HepG2 (cell line): ENCODE results near the gene SPAG6. TPM values are rescaled to one million over a fixed set of nuclear protein-coding genes. Genes with fewer than 3 reads are reported as not detected.

Experiments
- ATAC-seq: fragments of 200-7000 bp; cut with Tn5 transposase; 3 replicates; pipeline ENCODE4 v1.9.1; 2020; ENCODE audit warnings: mild to moderate bottlenecking, moderate library complexity
- BruUV-seq: library from RNA; stranded (reverse); fragments of 400-500 nt; replicated peaks from 2 replicates; lab custom pipeline; 2021; lab: Mats Ljungman, UMichigan
- CTCF ChIA-PET: fragments of 300-600 bp; formaldehyde crosslinking; extraction: SDS; loops from one replicate; lab custom pipeline; 2021; ENCODE audit warnings: low total read pairs, inconsistent platforms, low intra/inter-chr PET ratio; lab: Yijun Ruan, JAX
- POLR2A ChIA-PET: fragments of 350-600 bp; sonication (Branson Sonifier 250); formaldehyde crosslinking; loops from one replicate; lab custom pipeline; 2020; ENCODE audit warnings: antibody characterized with exemption, inconsistent platforms; lab: Yijun Ruan, JAX
- DNase-seq: peaks from one replicate; pipeline ENCODE4 v3.0.0-alpha.2; 2015; ENCODE audit warnings: low spot score
- FAIRE-seq: peaks from 3 replicates; lab custom pipeline; 2011; peaks lifted over from hg19 to GRCh38; lab: Jason Lieb, UNC
- H2AFZ ChIP-seq: one replicate; pipeline ENCODE4 v1.6.1; 2011; ENCODE audit warnings: low read length, inconsistent platforms
- H3K27ac ChIP-seq: fragments of 300-600 bp; 3 replicates; pipeline ENCODE4 v1.8.0; 2011; ENCODE audit warnings: mixed run types, mild to moderate bottlenecking, mixed read lengths, low read length, inconsistent platforms; ENCODE audit not compliant: insufficient read depth; ENCODE audit errors: extremely low read length
- H3K27me3 ChIP-seq, 2 experiments: fragments of 200-600 bp in 1 of 2; 2 replicates in 1 of 2; 3 replicates in 1 of 2; pipeline versions ENCODE4 v1.6.0 to v1.8.0; 2011; ENCODE audit warnings: low read length in 2 of 2, mild to moderate bottlenecking in 2 of 2, moderate library complexity in 2 of 2, inconsistent platforms in 1 of 2; ENCODE audit not compliant: insufficient read depth in 2 of 2, control insufficient read depth in 1 of 2
- H3K36me3 ChIP-seq, 2 experiments: fragments of 200-600 bp in 1 of 2; replicated peaks in 1 of 2; 2 replicates in 1 of 2; 3 replicates in 1 of 2; pipeline versions ENCODE4 v1.5.1 to v1.8.0; 2011; ENCODE audit warnings: low read length in 2 of 2, inconsistent platforms in 1 of 2; ENCODE audit not compliant: insufficient read depth in 2 of 2, control insufficient read depth in 1 of 2
- H3K4me1 ChIP-seq: 2 replicates; pipeline ENCODE4 v1.5.1; 2012; ENCODE audit warnings: low read length, inconsistent platforms; ENCODE audit not compliant: insufficient read depth
- H3K4me2 ChIP-seq: 2 replicates; pipeline ENCODE4 v1.6.0; 2011; ENCODE audit warnings: low read depth, low read length, inconsistent platforms
- H3K4me3 ChIP-seq, 3 experiments: fragments of 200-600 bp in 1 of 3; sonication (generic), shearing (Covaris generic) in 1 of 3; replicated peaks in 1 of 3; 2 replicates each; pipeline ENCODE4 v1.5.1; 2011 to 2016; ENCODE audit warnings: low read length in 3 of 3, inconsistent platforms in 2 of 3, low read depth in 2 of 3, mild to moderate bottlenecking in 2 of 3, control low read depth in 1 of 3, mixed read lengths in 1 of 3; ENCODE audit not compliant: insufficient read depth in 1 of 3
- H3K79me2 ChIP-seq: one replicate; pipeline ENCODE4 v1.6.1; 2011; ENCODE audit warnings: low read length, inconsistent platforms; ENCODE audit not compliant: insufficient read depth
- H3K9ac ChIP-seq: 2 replicates; pipeline ENCODE4 v1.6.0; 2011; ENCODE audit warnings: mild to moderate bottlenecking, low read depth, low read length, inconsistent platforms; ENCODE audit not compliant: insufficient read depth
- H3K9me3 ChIP-seq: 2 replicates; pipeline ENCODE4 v1.5.1; 2012; ENCODE audit warnings: mild to moderate bottlenecking, low read length
- H4K20me1 ChIP-seq: 2 replicates; pipeline ENCODE4 v1.6.0; 2011; ENCODE audit warnings: inconsistent platforms, mild to moderate bottlenecking, low read length, moderate library complexity; ENCODE audit not compliant: insufficient read depth
- HDAC6 ChIP-seq: fragments of 200-600 bp; sonication (generic); IDR thresholded peaks from 2 replicates; pipeline ENCODE4 v1.7.0; 2017; ENCODE audit warnings: mild to moderate bottlenecking, antibody characterized with exemption, low read length, low read depth
- HOXA3 ChIP-seq: sonication (generic); formaldehyde crosslinking; IDR thresholded peaks from 2 replicates; pipeline ENCODE4 v1.5.0; 2020; ENCODE audit warnings: missing genetic modification reagents
- ISX ChIP-seq: sonication (generic); formaldehyde crosslinking; conservative IDR thresholded peaks from 2 replicates; pipeline ENCODE4 v1.5.0; 2020; ENCODE audit warnings: missing genetic modification reagents
- NFE2L2 ChIP-seq: fragments of 150-350 bp; IDR thresholded peaks from 2 replicates; pipeline ENCODE4 v1.6.1; 2014; ENCODE audit warnings: low read length
- PHF20 ChIP-seq: sonication (generic); formaldehyde crosslinking; IDR thresholded peaks from 2 replicates; pipeline ENCODE4 v1.5.0; 2020; ENCODE audit warnings: mild to moderate bottlenecking, missing genetic modification reagents
- SIN3B ChIP-seq: fragments of 150-350 bp; IDR thresholded peaks from 2 replicates; pipeline ENCODE4 v1.6.1; 2014; ENCODE audit warnings: low read length
- TBP ChIP-seq: sonication (generic); formaldehyde crosslinking; IDR thresholded peaks from 2 replicates; pipeline ENCODE4 v1.5.0; 2020; ENCODE audit warnings: missing genetic modification reagents
- THYN1 ChIP-seq: sonication (generic); formaldehyde crosslinking; IDR thresholded peaks from 2 replicates; pipeline ENCODE4 v1.8.1; 2023; ENCODE audit warnings: low read depth, mild to moderate bottlenecking, moderate library complexity, missing genetic modification reagents, borderline replicate concordance
- ZNF264 ChIP-seq: sonication (generic); formaldehyde crosslinking; IDR thresholded peaks from 2 replicates; pipeline ENCODE4 v1.4.0; 2020; ENCODE audit warnings: missing genetic modification reagents
- ZNF484 ChIP-seq: sonication (generic); formaldehyde crosslinking; IDR thresholded peaks from 2 replicates; pipeline ENCODE4 v1.5.1; 2020; ENCODE audit warnings: mild to moderate bottlenecking, low read depth, missing genetic modification reagents, borderline replicate concordance
- ZNF816 ChIP-seq: sonication (generic); formaldehyde crosslinking; IDR thresholded peaks from 2 replicates; pipeline ENCODE4 v1.8.0; 2022; ENCODE audit warnings: missing genetic modification reagents, mild to moderate bottlenecking, borderline replicate concordance
- ZNF841 ChIP-seq: sonication (generic); formaldehyde crosslinking; IDR thresholded peaks from 2 replicates; pipeline ENCODE4 v1.8.1; 2023; ENCODE audit warnings: missing genetic modification reagents, borderline replicate concordance
- WGBS: methylation state at CpG from one replicate; pipeline ENCODE4 v1.1.6; 2017; ENCODE audit warnings: low lambda C conversion rate; 5-methylcytosine and 5-hydroxymethylcytosine counted together
- in situ Hi-C: cut with HindIII; loops from 2 replicates; pipeline ENCODE4 v1.10.0; 2017; ENCODE audit warnings: low pct_unique_long_range_greater_than_20kb; ENCODE audit not compliant: extremely low pct_ligation_motif_present
- intact Hi-C: fragments of 100-400 bp; cut with micrococcal nuclease; formaldehyde crosslinking; loops from one replicate; pipeline ENCODE4 v1.10.0; 2022; ENCODE audit not compliant: unreplicated experiment
- polyA plus RNA-seq, 8 experiments: library from polyadenylated mRNA; depleted of rRNA in 3 of 8; stranded (reverse) in 7 of 8; unstranded in 1 of 8; fragments of >200 nt; fragmentation: Illumina TruSeq in 4 of 8; extraction: Trizol in 4 of 8; gene quantifications; 2 replicates each; pipeline versions ENCODE4 v1.2.1 to v1.2.3, GENCODE V29; 2011 to 2016; ENCODE audit warnings: low read depth in 4 of 8, missing spikeins in 1 of 8, mixed read lengths in 1 of 8; ENCODE audit not compliant: insufficient read depth in 1 of 8
- total RNA-seq, 5 experiments: library from RNA; depleted of rRNA; stranded (reverse); fragments of >200 nt; fragmentation: Illumina TruSeq; extraction: Trizol; gene quantifications; 2 replicates each; pipeline ENCODE4 v1.2.3, GENCODE V29; 2016; ENCODE audit warnings: low read depth in 1 of 5
- TF ChIP-seq, protein P1 (sequence below): sonication (generic); formaldehyde crosslinking; IDR thresholded peaks from 2 replicates; pipeline ENCODE4 v1.9.0; 2021; ENCODE audit warnings: missing genetic modification reagents, mild to moderate bottlenecking, borderline replicate concordance
- TF ChIP-seq, protein P2 (sequence below): sonication (generic); formaldehyde crosslinking; IDR thresholded peaks from 2 replicates; pipeline ENCODE4 v1.4.0; 2020; ENCODE audit warnings: mild to moderate bottlenecking, missing genetic modification reagents, borderline replicate concordance
- TF ChIP-seq, protein P3 (sequence below): sonication (generic); formaldehyde crosslinking; IDR thresholded peaks from 2 replicates; pipeline ENCODE4 v1.4.0; 2020; ENCODE audit warnings: missing genetic modification reagents
- TF ChIP-seq, protein P4 (sequence below): IDR thresholded peaks from 2 replicates; pipeline ENCODE4 v1.6.1; 2016; ENCODE audit warnings: mild to moderate bottlenecking

Gene SPAG6
- total and polyA plus RNA-seq, 2 of the 13 experiments (the other 11 are each of a cell fraction or from before 2014, with no cell fraction given): not detected

DNA sequence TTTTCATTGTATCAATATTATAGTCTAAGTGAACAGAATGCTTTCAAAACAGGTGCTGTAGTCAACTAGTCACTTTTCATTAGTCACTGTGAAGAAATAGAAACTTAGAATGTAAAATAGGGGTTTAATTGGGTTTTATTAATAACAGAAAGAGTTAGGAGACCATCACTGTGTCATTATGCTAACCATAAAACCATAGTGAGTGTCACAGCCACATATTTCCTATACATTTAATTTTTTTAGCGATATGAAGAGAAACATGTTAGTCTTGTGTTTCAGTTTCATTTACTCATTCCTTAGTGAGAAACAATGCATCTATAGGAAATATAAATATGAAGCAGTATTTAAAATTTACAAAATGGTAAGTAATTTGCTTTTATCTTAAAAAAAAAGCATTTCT is 22.2 kb downstream of the SPAG6 start:
- H3K36me3 ChIP-seq: no peaks in the 10 kb centered on the region
- H3K4me1 ChIP-seq: no peaks in the 10 kb centered on the region
- WGBS: 90% methylated on average over 1 of the region's 1 CpG
- intact Hi-C loops: no loop called here
- DNase-seq (no peak), ATAC-seq (no peak), FAIRE-seq (no peak)
- H4K20me1 ChIP-seq: no peaks in the 10 kb centered on the region
- H3K79me2 ChIP-seq: no peaks in the 10 kb centered on the region
- CTCF ChIA-PET: no interaction called here
- no peaks in the 10 kb centered on the region for H3K9me3 ChIP-seq
- H3K27me3 ChIP-seq: no peaks in the 10 kb centered on the region
- H3K27ac ChIP-seq: no peak overlapping the region
- H3K4me3 ChIP-seq: no peak overlapping the region
- no peak overlapping the region for H3K4me2 ChIP-seq
- BruUV-seq: no TSS peak
- POLR2A ChIA-PET: no interaction called here
- H2AFZ ChIP-seq: no peak overlapping the region
- in situ Hi-C loops: no loop called here
- H3K9ac ChIP-seq: no peak overlapping the region
- TF ChIP-seq, protein P1, sequence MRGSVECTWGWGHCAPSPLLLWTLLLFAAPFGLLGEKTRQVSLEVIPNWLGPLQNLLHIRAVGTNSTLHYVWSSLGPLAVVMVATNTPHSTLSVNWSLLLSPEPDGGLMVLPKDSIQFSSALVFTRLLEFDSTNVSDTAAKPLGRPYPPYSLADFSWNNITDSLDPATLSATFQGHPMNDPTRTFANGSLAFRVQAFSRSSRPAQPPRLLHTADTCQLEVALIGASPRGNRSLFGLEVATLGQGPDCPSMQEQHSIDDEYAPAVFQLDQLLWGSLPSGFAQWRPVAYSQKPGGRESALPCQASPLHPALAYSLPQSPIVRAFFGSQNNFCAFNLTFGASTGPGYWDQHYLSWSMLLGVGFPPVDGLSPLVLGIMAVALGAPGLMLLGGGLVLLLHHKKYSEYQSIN (CRISPR knock-in tag): no peak
- TF ChIP-seq HOXA3 (CRISPR knock-in tag): no peak
- TF ChIP-seq NFE2L2: no peak
- no peak for TF ChIP-seq SIN3B
- TF ChIP-seq ZNF816 (CRISPR knock-in tag): no peak
- TF ChIP-seq, protein P2, sequence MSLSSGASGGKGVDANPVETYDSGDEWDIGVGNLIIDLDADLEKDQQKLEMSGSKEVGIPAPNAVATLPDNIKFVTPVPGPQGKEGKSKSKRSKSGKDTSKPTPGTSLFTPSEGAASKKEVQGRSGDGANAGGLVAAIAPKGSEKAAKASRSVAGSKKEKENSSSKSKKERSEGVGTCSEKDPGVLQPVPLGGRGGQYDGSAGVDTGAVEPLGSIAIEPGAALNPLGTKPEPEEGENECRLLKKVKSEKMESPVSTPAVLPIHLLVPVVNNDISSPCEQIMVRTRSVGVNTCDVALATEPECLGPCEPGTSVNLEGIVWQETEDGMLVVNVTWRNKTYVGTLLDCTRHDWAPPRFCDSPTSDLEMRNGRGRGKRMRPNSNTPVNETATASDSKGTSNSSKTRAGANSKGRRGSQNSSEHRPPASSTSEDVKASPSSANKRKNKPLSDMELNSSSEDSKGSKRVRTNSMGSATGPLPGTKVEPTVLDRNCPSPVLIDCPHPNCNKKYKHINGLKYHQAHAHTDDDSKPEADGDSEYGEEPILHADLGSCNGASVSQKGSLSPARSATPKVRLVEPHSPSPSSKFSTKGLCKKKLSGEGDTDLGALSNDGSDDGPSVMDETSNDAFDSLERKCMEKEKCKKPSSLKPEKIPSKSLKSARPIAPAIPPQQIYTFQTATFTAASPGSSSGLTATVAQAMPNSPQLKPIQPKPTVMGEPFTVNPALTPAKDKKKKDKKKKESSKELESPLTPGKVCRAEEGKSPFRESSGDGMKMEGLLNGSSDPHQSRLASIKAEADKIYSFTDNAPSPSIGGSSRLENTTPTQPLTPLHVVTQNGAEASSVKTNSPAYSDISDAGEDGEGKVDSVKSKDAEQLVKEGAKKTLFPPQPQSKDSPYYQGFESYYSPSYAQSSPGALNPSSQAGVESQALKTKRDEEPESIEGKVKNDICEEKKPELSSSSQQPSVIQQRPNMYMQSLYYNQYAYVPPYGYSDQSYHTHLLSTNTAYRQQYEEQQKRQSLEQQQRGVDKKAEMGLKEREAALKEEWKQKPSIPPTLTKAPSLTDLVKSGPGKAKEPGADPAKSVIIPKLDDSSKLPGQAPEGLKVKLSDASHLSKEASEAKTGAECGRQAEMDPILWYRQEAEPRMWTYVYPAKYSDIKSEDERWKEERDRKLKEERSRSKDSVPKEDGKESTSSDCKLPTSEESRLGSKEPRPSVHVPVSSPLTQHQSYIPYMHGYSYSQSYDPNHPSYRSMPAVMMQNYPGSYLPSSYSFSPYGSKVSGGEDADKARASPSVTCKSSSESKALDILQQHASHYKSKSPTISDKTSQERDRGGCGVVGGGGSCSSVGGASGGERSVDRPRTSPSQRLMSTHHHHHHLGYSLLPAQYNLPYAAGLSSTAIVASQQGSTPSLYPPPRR (CRISPR knock-in tag): no peak
- TF ChIP-seq, protein P3, sequence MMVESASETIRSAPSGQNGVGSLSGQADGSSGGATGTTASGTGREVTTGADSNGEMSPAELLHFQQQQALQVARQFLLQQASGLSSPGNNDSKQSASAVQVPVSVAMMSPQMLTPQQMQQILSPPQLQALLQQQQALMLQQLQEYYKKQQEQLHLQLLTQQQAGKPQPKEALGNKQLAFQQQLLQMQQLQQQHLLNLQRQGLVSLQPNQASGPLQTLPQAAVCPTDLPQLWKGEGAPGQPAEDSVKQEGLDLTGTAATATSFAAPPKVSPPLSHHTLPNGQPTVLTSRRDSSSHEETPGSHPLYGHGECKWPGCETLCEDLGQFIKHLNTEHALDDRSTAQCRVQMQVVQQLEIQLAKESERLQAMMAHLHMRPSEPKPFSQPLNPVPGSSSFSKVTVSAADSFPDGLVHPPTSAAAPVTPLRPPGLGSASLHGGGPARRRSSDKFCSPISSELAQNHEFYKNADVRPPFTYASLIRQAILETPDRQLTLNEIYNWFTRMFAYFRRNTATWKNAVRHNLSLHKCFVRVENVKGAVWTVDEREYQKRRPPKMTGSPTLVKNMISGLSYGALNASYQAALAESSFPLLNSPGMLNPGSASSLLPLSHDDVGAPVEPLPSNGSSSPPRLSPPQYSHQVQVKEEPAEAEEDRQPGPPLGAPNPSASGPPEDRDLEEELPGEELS: no peak
- no peak for TF ChIP-seq ZNF841 (CRISPR knock-in tag)
- no peak for TF ChIP-seq ZNF264 (CRISPR knock-in tag)
- TF ChIP-seq HDAC6: no peak
- TF ChIP-seq, protein P4, sequence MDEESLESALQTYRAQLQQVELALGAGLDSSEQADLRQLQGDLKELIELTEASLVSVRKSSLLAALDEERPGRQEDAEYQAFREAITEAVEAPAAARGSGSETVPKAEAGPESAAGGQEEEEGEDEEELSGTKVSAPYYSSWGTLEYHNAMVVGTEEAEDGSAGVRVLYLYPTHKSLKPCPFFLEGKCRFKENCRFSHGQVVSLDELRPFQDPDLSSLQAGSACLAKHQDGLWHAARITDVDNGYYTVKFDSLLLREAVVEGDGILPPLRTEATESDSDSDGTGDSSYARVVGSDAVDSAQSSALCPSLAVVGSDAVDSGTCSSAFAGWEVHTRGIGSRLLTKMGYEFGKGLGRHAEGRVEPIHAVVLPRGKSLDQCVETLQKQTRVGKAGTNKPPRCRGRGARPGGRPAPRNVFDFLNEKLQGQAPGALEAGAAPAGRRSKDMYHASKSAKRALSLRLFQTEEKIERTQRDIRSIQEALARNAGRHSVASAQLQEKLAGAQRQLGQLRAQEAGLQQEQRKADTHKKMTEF (CRISPR knock-in tag): no peak
- TF ChIP-seq ISX: no peak
- TF ChIP-seq THYN1: no peak
- TF ChIP-seq TBP: no peak
- no peak for TF ChIP-seq PHF20 (CRISPR knock-in tag)
- TF ChIP-seq ZNF484: no peak
